ENCODE measurements around the gene CRYAB. TPM values are rescaled to one million over a fixed set of nuclear protein-coding genes. Genes with fewer than 3 reads are reported as not detected.

The CRYAB gene
- total and polyA plus RNA-seq, 8 donors, result 28.4 to 207 (median 80.7) TPM

GRCh38 chr11:111910676-111911562 lies 651 bp downstream of the CRYAB start:
- H3K9me3 ChIP-seq, result no peaks in the 10 kb centered on the region
- peaks cover 0 to 19% (median 10%) of the 10 kb centered on the region in 3 donors for H3K27me3 ChIP-seq
- no peak for DNase-seq
- WGBS, 5 donors, result 43 to 57% (median 50%) methylated on average over 9 of the region's 9 CpGs
- TF ChIP-seq EP300 (IDR thresholded peaks at IDR 0.05) (no peak), POLR2AphosphoS5 (IDR thresholded peaks at IDR 0.05) (no peak), CTCF (IDR thresholded peaks at IDR 0.05) (no peak), POLR2A (IDR thresholded peaks at IDR 0.05) (no peak)
- peak overlapping the region; percentile 19 to 94 (median 85) for H3K27ac ChIP-seq
- peaks cover 0 to 13% (median 0%) of the 10 kb centered on the region in 4 donors for H3K36me3 ChIP-seq
- H3K4me1 ChIP-seq, result peaks cover 0 to 38% (median 13%) of the 10 kb centered on the region in 4 donors
- peak overlapping the region; percentile 46 to 57 (median 51) for H3K4me3 ChIP-seq
- intact Hi-C loops (cut with DNase I; ENCODE audit: low total_unique reads), result no loop called here

DNA sequence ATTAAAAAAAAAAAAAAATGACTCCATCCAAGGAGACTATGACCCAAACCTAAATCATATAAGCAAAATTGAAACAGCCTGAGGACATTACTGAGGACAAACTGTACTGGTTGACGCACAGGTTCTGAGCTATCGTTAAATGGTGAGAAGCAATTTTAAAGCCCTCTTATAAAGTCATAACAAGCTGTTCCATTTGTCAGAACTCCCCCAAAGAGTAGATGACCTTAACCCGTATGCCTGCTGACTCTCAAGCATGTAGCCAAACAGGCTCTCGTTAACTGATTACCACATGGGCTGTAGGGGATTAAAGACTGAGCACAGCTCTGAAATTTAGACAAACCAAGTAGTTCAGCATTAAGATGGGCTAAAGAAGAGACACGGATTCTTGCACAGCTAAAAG lies 2.2 kb downstream of the CRYAB start:
- Histone ChIP-seq H3K36me3 (peaks cover 0 to 13% (median 0%) of the 10 kb centered on the region in 4 donors), H3K4me3 (peak overlapping the region; percentile 46 to 57 (median 51)), H3K27me3 (peaks cover 0 to 19% (median 10%) of the 10 kb centered on the region in 3 donors), H3K4me1 (peaks cover 0 to 32% (median 12%) of the 10 kb centered on the region in 4 donors), H3K27ac (peak overlapping the region in 3 of 5 donors; percentile 22 to 94 (median 87)), H3K9me3 (no peaks in the 10 kb centered on the region)
- peak in 1 of 3 donors; percentile 4 for TF ChIP-seq POLR2AphosphoS5 (IDR thresholded peaks at IDR 0.05)
- TF ChIP-seq EP300 (IDR thresholded peaks at IDR 0.05), result no peak
- DNase-seq, result no peak
- intact Hi-C loops (cut with DNase I; ENCODE audit: low total_unique reads), result no loop called here
- WGBS, 5 donors, result 58 to 81% (median 75%) methylated on average over 5 of the region's 5 CpGs

- H3K27ac ChIP-seq, result peak overlapping the region in 2 of 5 donors; percentile 4 to 94
- intact Hi-C loops (cut with DNase I; ENCODE audit: low total_unique reads), result no loop called here
- peaks cover 0 to 13% (median 0%) of the 10 kb centered on the region in 4 donors for H3K36me3 ChIP-seq
- H3K4me3 ChIP-seq, result peak overlapping the region in 1 of 4 donors; percentile 46
- WGBS, 5 donors, result 75 to 80% (median 80%) methylated on average over 5 of the region's 5 CpGs
- no peak for DNase-seq
- H3K9me3 ChIP-seq, result no peaks in the 10 kb centered on the region
- TF ChIP-seq EP300 (IDR thresholded peaks at IDR 0.05) (no peak), POLR2A (IDR thresholded peaks at IDR 0.05) (no peak), POLR2AphosphoS5 (IDR thresholded peaks at IDR 0.05) (no peak), CTCF (IDR thresholded peaks at IDR 0.05) (no peak)
- peaks cover 0 to 14% (median 10%) of the 10 kb centered on the region in 3 donors for H3K27me3 ChIP-seq
- H3K4me1 ChIP-seq, result peaks cover 0 to 27% (median 11%) of the 10 kb centered on the region in 4 donors
Measured at GRCh38 chr11:111908639-111909305, 2.8 kb downstream of the CRYAB start.

DNA sequence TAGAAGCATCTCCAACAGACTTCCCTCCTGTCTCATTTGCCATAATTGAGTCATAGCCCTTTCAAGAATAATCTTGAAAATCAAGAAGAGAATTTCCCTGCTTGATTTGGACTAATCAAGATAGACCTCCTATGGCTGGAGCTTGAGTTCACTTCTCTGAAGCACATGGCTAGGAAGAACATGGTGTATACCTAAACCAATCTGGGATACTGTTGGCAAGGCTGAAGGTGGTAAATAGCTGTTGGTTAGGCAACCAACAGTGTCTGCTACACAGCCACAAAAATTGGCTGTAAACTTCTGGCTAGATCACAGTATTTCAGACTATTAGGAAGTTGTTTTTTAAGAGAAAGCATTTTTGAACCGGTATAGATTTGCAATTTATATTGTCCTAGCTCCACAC lies 4.9 kb downstream of the CRYAB start:
- no peaks in the 10 kb centered on the region for H3K9me3 ChIP-seq
- H3K4me1 ChIP-seq, result peaks cover 0 to 10% (median 6%) of the 10 kb centered on the region in 4 donors
- DNase-seq, result no peak
- no peak overlapping the region for H3K27ac ChIP-seq
- intact Hi-C loops (cut with DNase I; ENCODE audit: low total_unique reads), result no loop called here
- TF ChIP-seq EP300 (IDR thresholded peaks at IDR 0.05) (no peak), POLR2AphosphoS5 (IDR thresholded peaks at IDR 0.05) (no peak), CTCF (IDR thresholded peaks at IDR 0.05) (no peak), POLR2A (IDR thresholded peaks at IDR 0.05) (no peak)
- no peaks in the 10 kb centered on the region for H3K27me3 ChIP-seq
- peaks cover 0 to 13% (median 0%) of the 10 kb centered on the region in 4 donors for H3K36me3 ChIP-seq
- H3K4me3 ChIP-seq, result no peak overlapping the region
- WGBS, 5 donors, result 78 to 93% (median 89%) methylated on average over 1 of the region's 1 CpG

All from stomach (tissue), 9 donors.